RCC 7860 (cell line): Measurements from ENCODE around the gene FAF1.

Source experiments
- DNase-seq: peaks from one replicate; pipeline ENCODE4 v3.0.0-alpha.2; 2015; ENCODE audit warnings: low spot score
- FAIRE-seq: peaks from 2 replicates; lab custom pipeline; 2012; peaks lifted over from hg19 to GRCh38; lab: Jason Lieb, UNC

FAF1 gene

GRCh38 chr1:50659107-50659662 lies 300.9 kb downstream of the FAF1 start:
- no peak for FAIRE-seq
- no peak for DNase-seq

- FAIRE-seq (no peak), DNase-seq (no peak)
These were observed 301.5 kb downstream of the FAF1 start for GRCh38 chr1:50658459-50659076.

- DNase-seq (no peak), FAIRE-seq (no peak)
These were observed 303.1 kb downstream of the FAF1 start for GRCh38 chr1:50656931-50657330.

- DNase-seq: no peak
- FAIRE-seq: no peak
These were observed 308.4 kb downstream of the FAF1 start for GRCh38 chr1:50651476-50652263.

GRCh38 chr1:50646526-50646925 lies 313.5 kb downstream of the FAF1 start:
- no peak for FAIRE-seq

GRCh38 chr1:50645139-50645538 lies 314.9 kb downstream of the FAF1 start:
- no peak for FAIRE-seq
- no peak for DNase-seq

More at GRCh38 chr1:50646526-50646925, 313.5 kb downstream of the FAF1 start:
- DNase-seq: no peak

- no peak for DNase-seq
- FAIRE-seq: no peak
These were observed 315.5 kb downstream of the FAF1 start for GRCh38 chr1:50644447-50645105.

- no peak for FAIRE-seq
- no peak for DNase-seq
These were observed 322.6 kb downstream of the FAF1 start for GRCh38 chr1:50637460-50637859.

GRCh38 chr1:50634251-50634650 lies 325.8 kb downstream of the FAF1 start:
- DNase-seq: no peak
- no peak for FAIRE-seq

- no peak for FAIRE-seq
- DNase-seq: no peak
These were observed 326.6 kb downstream of the FAF1 start for GRCh38 chr1:50633465-50633864.

GRCh38 chr1:50631161-50631560 lies 328.9 kb downstream of the FAF1 start:
- FAIRE-seq: no peak
- DNase-seq: no peak

- DNase-seq: no peak
These were observed 337.8 kb downstream of the FAF1 start for GRCh38 chr1:50622259-50622658.

GRCh38 chr1:50620680-50621329 lies 339.3 kb downstream of the FAF1 start:
- DNase-seq (peak; percentile 40), FAIRE-seq (no peak)

More at GRCh38 chr1:50622259-50622658, 337.8 kb downstream of the FAF1 start:
- FAIRE-seq: no peak

GRCh38 chr1:50615036-50615750 lies 344.9 kb downstream of the FAF1 start:
- no peak for DNase-seq
- FAIRE-seq: no peak

- FAIRE-seq (no peak), DNase-seq (no peak)
These were observed 348.4 kb downstream of the FAF1 start for GRCh38 chr1:50611675-50612074.

- DNase-seq (no peak), FAIRE-seq (no peak)
These were observed 349.5 kb downstream of the FAF1 start for GRCh38 chr1:50610563-50610962.

- FAIRE-seq (no peak), DNase-seq (no peak)
These were observed 350.6 kb downstream of the FAF1 start for GRCh38 chr1:50609508-50609907.

- DNase-seq: no peak
- FAIRE-seq: no peak
These were observed 354.7 kb downstream of the FAF1 start for GRCh38 chr1:50605186-50605875.

- DNase-seq (no peak), FAIRE-seq (no peak)
These were observed 355.5 kb downstream of the FAF1 start for GRCh38 chr1:50604580-50604979.
